ENCODE data around the gene LTBP1.

DNA sequence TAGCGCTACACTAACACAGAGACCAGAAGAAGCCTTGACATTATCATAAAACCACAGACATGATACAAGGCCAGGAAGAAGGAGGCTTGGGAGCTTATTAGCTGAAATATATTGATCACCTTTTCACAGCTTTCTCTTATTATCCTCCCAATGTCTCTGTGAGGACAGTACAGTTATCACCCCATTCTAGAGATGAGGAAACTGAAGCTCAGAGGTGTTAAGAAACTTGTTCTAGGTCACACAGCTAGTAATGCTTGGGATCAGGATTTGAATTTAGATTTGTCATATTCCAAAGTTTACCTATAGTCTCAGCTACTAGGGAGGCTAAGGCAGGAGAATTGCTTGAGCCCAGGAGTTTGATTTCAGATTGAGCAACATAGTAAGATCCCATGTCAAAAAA lies 44.6 kb upstream of the LTBP1 start:
- no peak for TF ChIP-seq CTCF (IDR thresholded peaks at IDR 0.05)
- TF ChIP-seq POLR2A (IDR thresholded peaks at IDR 0.05), result no peak
- no peak for TF ChIP-seq POLR2AphosphoS5 (IDR thresholded peaks at IDR 0.05)
